GM19193 (cell line): ENCODE results near the gene PABPN1.

ENCODE experiments used
- POLR2A ChIP-seq: IDR thresholded peaks from 4 replicates; pipeline ENCODE4 v1.6.1; 2011; ENCODE audit not compliant: insufficient read depth, insufficient read length; ENCODE audit errors: extremely low read depth

PABPN1 gene

DNA sequence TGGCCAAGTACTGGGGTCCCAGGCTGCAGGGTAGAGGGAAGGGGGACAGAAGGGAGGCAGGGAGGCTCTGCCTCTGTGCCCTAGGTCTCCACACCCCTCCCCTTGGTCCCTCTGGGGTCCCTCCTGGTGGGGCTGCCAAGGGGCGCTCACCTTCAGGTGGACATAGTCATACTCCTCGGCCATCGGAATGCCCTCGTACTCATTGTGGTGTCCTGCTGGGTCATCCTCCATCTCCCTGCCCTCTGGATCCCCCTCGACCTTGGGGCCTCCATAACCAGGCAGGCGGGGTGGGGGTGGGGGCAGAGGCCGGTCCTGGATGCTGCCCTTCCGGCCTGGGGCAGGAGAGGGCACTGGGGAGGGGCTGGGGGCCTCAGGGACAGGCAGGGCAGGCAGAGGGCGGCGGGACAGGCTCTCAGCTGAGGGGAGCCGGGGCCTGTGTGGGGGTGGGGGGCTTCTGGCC lies 37.9 kb downstream of the PABPN1 start:
- TF ChIP-seq POLR2A = no peak

DNA sequence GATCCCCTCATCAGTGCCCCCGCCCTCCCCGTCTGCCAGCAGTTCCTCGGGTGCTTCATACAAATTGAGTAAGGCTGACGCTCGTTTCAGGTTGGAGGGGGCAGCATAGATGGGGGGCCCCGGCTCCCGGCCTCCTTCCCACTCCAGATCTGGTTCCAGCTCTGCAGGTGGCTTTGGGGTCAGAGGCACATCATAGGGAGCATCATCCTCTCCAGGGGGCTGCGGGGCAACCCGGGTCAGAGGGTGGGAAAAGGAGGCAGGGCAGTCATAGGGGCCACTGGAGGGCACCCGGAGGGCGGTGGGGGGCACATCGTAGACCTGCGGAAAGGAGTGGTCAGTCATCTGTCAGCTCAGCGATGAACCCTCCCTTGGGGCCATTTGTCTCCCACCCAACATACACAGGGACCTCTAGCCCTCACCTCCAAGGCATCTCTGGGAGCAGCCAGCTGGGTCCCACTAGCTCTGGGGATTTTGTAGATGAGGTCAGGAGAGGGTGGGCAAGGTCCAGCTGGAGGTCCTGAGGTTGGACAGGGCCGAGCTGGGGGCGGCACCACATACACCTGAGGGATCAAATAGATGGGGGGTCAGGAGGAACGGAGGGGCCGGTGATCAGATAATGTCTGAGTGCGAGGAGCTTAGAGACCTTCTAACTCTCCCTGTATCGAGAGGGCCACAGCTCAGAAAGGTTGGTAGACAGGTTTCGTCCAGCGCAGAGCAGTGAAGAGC lies 38.6 kb downstream of the PABPN1 start:
- no peak for TF ChIP-seq POLR2A

DNA sequence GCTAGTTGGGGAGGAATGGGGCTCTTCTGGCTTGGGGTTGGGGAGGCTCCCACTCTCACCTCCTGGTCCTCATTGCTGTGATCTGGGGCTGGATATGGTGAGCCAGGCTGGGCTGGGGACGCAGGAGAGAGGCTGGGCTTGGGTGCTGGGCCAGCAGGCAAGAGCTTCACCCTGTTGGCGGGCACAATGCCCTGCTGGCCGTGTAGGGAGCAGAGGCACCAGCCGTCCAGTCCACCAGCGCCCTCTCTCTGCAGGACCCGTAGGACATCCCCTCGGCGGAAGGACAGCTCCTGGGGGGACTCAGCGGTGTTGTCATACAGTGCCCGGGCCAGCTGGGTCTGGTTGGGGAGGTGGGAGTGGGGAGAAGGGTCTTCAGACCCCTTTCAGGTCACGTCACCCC lies 39.2 kb downstream of the PABPN1 start:
- TF ChIP-seq POLR2A = no peak

DNA sequence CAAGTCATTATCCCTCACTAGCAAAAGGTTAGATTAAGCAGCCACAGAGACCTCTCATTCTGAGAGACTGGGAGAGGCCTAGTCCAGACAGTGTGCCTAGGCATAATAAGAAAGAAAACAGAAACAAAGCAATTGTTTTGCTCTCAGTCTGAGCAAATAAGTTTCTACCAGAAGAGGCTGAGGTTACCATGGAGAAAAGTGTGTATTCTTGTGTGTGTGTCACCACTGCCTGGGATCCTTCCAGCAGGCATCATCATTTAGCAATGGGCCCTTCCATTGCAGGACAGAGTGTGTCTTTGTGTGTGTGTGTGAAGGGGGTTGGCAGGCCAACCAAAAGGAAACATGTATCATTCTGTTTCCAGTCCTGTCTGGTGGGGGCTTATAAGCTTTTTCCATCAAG lies 40.1 kb downstream of the PABPN1 start:
- no peak for TF ChIP-seq POLR2A

DNA sequence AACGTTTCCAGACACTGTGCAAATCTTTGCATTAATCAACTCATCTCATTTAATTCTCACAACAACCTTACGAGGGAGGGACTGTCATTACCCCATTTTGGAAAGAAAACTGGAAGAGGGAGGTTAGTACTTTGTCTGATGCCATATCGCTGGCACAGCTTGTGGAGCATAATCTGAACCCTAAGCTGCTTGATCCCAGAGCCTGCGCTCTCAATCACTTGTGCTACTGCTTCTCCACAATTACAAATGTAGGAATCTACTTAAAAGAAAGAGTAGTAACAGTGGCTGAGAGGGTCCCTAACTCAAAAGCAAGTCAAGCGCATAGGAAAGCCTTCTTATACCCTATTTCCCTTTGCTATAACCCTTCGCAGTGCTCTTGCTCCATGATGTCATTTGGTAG lies 40.5 kb downstream of the PABPN1 start:
- no peak for TF ChIP-seq POLR2A

DNA sequence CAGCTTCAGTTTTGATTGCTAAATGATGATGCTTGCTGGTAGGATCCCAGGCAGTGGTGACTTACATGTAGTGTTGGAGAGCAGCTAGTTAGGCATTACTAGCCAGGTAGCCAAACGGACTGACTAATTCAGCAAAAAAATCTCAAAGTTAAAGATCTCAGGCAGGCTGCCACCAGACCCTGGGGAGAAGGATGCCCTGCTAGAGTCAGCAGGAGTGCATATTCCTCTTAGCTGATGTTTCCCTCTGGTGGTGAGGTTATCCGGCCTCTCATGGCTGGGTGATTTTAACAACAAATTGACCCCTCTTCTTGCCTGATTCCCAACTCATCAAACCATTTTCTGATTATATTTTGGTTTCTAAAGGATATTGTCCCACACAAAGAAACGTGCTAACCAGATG lies 40.9 kb downstream of the PABPN1 start:
- TF ChIP-seq POLR2A = no peak

DNA sequence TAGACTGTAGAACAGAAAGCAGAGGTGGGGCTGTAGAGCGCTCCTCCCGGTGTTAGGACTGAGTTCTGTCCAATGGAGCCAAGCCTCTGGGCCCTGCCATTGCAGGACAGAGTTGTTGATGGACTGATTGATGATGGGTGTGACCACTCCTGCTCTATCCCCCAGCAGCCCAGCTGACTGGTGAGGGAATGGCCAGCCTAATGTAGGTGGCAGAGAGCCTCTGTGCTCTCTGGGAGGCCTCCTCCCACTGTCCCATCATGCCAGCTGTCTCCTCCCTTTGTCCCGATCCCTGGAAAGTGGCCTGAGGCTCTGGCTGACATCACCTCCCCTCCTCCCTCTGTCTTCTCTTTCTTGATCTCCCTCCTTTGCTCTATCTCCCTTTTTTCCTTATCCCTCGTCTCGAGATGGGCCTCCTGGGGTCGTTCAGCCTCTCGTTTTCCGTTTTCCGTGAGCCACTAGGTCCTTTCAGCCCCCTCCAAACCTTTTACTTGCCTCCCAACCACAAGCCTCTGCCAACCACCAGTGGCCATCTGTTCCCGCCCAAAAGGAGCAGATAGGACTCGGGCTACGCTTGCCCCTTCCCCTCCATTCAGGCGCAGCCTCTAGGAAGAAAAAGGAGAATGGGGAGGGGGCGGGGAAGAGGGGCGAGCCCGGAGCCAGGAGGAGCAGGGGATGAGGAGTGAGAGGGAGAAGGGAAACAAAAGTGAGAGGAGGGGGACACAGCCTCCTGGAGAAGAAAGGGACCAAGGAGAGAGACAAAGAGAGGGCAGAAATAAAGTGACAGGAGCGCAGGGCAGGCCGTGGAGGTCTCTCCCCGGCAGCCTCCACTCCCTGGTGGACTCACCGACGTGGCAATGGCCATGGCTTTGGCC lies 43.1 kb downstream of the PABPN1 start:
- no peak for TF ChIP-seq POLR2A

DNA sequence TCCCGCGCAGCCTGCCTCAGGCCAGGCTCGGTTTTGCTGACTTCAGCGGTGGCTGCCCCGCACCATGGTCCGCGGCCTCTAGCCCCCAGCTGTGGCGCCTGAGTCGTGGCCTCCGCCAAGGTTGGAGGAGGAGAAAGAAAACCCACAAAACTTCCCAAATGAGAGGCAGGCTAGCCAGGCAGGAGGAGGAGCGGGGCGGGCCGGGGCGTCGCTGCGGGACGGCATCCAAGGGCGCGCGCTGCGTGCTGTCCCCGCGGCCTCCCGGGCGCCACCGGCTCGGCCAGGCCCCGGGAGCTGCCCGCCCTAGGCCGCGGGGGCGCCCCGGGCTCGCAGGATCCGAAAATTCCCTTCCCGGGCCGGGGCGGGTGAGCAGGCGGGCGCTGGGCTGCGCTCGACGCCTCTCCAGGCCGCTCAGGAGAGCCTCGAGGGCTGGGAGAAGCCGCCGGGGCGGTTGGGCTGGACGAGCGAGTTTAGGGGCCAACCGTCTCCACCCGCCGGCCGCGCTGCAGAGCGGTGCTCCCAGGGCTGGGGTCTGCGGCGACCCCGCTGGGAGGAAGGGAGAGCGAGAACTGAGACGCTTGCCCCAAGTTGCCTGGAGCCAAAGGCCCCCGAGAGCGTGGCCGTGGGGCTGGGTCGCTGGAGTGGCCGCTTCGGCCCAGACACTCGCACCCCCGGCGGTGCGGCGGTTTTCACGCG lies 43.9 kb downstream of the PABPN1 start, which contains the start of gene EFS:
Gene EFS, minus strand, starts transcription at position 137 of the 696 bp plus-strand sequence. CDS start 147 bp downstream, outside the sequence.
- no peak for TF ChIP-seq POLR2A

DNA sequence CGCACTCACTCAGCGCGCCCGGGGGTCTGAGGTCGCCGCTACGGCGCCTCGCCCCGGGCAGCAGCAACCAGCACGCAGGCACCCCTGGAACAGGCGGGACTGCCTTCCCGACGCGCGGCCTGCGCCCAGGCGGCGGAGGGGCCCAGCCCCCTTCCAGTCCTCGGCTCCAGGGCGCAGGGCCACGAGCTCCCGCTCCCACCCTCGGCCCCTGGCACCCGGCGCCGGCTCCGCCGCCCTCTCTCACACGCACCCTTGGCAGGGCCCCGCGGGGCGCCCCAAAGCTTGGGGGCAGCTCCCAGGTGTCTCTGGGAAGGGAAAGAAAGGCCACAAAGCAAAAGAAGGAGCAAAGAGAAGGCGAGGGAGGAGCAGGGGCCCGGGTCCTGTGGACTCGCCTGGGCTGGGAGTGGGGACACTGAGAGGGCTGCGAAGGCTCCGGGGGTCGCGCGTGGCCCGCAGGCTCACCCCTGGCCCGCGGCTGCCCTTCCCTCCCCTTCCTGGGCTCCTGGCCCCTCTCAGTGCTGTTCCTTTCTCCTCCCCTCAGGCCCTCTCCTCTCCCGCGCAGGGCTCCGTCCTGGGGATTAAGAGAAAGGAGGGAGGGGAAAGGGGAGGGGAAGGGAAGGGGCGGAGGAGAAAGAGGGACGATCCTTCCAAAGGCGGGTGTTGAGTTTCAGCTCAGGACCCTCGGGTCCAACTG lies 44.6 kb downstream of the PABPN1 start:
- TF ChIP-seq POLR2A = no peak

DNA sequence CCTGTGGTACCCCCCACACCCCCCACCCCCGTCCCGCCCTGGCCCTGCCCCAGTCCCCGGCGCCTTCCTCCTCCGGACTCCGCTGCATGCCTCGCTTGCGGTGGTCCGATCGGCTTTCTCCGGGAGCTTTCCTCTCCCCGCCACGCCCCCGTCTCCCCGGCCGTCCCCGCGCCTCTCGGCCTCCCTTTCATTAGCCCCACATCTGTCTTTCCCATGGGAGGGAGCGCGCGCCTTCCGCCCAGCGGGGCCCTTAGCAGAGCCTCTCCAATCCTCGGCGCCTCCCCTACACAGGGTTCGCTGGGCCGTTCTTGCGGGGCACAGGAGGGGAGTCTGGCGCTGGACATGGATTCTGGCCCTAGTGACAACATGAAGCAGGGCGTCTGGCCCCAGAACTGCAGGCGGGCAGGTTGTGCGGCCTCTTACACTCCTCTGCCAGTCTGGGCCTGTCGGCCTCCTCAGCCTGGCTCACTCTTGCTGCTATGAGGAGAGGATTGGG lies 45.2 kb downstream of the PABPN1 start:
- TF ChIP-seq POLR2A = no peak

DNA sequence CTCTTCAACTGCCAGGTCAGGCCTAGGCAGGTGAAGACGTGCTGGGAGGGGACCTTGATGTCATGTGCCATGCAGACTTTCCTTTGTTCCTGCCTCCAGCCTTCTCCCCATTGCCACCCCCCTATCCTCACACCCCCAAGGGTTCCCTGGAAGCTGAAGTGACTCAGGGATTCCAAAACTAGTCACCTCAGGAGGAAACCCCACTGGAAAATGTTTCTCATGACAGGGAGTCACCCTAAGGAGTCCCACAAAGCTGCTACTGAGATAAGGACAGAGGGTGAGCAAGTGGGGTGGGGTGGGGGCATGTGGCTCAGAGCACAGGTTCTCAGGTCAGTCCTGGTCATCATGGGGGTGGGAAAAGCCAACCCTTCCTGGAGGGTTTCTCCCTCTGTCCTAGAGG lies 49.0 kb downstream of the PABPN1 start:
- TF ChIP-seq POLR2A = no peak

DNA sequence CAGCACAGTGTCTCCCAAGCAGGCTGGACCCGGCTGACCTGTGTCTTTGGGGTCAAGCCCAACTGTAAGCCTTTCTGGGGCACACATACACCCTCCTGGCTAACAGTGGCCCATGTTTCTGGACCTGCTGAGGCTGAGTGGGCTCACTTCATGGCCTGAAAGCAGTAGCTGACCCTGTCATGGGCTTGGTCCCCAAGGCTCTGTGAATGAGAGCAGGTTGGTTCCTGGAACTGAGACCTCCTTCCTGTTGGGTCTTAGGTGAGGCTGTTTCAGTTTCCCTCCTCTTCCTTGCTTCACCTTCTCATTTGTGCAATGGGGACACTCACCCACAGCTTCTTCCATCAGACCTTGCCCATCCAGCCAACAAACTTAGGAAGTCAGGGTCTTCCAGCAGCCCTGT lies 50.6 kb downstream of the PABPN1 start:
- TF ChIP-seq POLR2A = no peak

DNA sequence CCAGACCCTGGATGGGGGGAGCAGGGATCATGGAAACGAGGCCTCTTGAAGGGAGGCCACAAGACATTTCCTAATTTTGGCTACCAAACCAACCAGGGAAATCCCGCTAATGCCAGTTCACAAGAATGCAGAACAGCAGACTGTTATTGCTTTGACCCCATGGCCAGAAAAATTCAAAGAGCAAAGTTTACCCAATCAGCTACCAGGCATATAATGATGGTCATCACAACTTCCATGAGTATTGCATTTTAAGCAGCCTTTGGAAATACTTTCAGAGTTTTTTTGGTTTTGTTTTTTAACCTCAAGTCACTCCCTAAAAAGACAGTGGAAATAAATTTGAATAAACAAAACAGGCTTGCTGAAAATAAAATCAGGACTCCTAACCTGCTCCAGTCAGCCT lies 51.3 kb downstream of the PABPN1 start, which contains the start of gene IL25:
Gene IL25, plus strand, starts transcription at position 301 of the 400 bp plus-strand sequence.
- TF ChIP-seq POLR2A = no peak

DNA sequence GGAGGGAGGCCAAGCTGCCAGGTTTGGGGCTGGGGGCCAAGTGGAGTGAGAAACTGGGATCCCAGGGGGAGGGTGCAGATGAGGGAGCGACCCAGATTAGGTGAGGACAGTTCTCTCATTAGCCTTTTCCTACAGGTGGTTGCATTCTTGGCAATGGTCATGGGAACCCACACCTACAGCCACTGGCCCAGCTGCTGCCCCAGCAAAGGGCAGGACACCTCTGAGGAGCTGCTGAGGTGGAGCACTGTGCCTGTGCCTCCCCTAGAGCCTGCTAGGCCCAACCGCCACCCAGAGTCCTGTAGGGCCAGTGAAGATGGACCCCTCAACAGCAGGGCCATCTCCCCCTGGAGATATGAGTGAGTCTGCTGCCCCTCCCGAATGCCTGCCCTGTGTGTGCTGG lies 51.8 kb downstream of the PABPN1 start:
- TF ChIP-seq POLR2A = no peak
